LNCAP (cell line): ENCODE measurements around the gene FDXR.

Experiments
- CTCF ChIP-seq: fragments of 450-650 bp; IDR thresholded peaks from 2 replicates; pipeline ENCODE4 v1.5.1; 2017; ENCODE audit warnings: mild to moderate bottlenecking

The FDXR gene

GRCh38 chr17:74872313-74873036 is at the start of gene FDXR:
Gene FDXR (minus strand): TSS chr17:74872994. CDS start chr17:74872944, 50 bp downstream.
- TF ChIP-seq CTCF: no peak

GRCh38 chr17:74922172-74922571 is 49.4 kb upstream of the FDXR start:
- TF ChIP-seq CTCF: no peak

- no peak for TF ChIP-seq CTCF
These were observed 49.0 kb upstream of the FDXR start for GRCh38 chr17:74921769-74922168.

GRCh38 chr17:74921026-74921681 is 48.4 kb upstream of the FDXR start:
- no peak for TF ChIP-seq CTCF

GRCh38 chr17:74920642-74921025 is 47.8 kb upstream of the FDXR start:
- TF ChIP-seq CTCF: no peak

- TF ChIP-seq CTCF: no peak
These were observed 47.5 kb upstream of the FDXR start for GRCh38 chr17:74920306-74920620.

- no peak for TF ChIP-seq CTCF
These were observed 46.9 kb upstream of the FDXR start for GRCh38 chr17:74919440-74920305.
